HG03095 (cell line): ENCODE data around the gene UHMK1.
"Not testable (repeated sequence)": the region's sequence is repeated elsewhere in the genome, so short reads cannot be mapped to it uniquely, and the experiment has no call there.

ENCODE experiments used
- ATAC-seq: cut with Tn5 transposase; IDR thresholded peaks from one replicate; pipeline ENCODE4 v1.9.1; 2021; ENCODE audit warnings: moderate library complexity; ENCODE audit not compliant: unreplicated experiment

Gene UHMK1, protein sequence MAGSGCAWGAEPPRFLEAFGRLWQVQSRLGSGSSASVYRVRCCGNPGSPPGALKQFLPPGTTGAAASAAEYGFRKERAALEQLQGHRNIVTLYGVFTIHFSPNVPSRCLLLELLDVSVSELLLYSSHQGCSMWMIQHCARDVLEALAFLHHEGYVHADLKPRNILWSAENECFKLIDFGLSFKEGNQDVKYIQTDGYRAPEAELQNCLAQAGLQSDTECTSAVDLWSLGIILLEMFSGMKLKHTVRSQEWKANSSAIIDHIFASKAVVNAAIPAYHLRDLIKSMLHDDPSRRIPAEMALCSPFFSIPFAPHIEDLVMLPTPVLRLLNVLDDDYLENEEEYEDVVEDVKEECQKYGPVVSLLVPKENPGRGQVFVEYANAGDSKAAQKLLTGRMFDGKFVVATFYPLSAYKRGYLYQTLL

DNA sequence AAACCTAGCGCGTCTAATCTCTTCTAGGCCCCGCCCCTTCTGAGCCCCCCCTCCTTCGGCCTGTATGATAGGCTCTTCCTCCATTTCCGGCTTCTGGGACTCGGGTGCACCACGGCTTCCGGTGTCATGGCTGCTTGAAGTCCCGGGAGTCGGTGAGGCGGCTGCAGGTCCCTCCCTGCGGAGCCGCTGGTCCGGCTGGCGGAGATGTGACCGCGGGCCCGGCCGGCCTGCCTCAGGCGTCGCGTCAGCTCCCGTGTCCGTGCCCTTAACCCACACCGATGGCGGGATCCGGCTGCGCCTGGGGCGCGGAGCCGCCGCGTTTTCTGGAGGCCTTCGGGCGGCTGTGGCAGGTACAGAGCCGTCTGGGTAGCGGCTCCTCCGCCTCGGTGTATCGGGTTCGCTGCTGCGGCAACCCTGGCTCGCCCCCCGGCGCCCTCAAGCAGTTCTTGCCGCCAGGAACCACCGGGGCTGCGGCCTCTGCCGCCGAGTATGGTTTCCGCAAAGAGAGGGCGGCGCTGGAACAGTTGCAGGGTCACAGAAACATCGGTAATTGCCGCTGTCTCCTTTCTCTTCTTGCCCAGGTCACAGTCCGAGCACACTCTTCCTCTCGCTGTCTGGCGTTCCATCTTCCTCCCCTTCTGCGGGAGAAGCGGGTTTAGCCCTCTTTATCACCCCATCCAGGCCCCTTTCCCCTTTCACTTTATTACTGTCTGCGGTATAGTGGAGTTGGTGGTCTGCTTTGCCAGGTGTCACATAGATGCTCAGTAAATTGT is at the start of gene UHMK1:
Gene UHMK1 (plus strand): TSS at position 96 of the 773 bp plus-strand sequence. CDS start 183 bp downstream, at position 279.
- peak; percentile 97 for ATAC-seq

DNA sequence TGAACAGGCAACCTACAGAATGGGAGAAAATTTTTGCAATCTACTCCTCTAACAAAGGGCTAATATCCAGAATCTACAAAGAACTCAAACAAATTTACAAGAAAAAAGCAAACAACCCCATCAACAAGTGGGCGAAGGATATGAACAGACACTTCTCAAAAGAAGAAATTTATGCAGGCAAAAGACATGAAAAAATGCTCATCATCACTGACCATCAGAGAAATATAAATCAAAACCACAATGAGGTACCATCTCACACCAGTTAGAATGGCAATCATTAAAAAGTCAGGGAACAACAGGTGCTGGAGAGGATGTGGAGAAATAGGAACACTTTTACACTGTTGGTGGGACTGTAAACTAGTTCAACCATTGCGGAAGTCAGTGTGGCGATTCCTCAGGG is 43.3 kb upstream of the UHMK1 start:
- ATAC-seq: not testable (repeated sequence)

GRCh38 chr1:162456323-162456722 is 41.3 kb upstream of the UHMK1 start:
- no peak for ATAC-seq

DNA sequence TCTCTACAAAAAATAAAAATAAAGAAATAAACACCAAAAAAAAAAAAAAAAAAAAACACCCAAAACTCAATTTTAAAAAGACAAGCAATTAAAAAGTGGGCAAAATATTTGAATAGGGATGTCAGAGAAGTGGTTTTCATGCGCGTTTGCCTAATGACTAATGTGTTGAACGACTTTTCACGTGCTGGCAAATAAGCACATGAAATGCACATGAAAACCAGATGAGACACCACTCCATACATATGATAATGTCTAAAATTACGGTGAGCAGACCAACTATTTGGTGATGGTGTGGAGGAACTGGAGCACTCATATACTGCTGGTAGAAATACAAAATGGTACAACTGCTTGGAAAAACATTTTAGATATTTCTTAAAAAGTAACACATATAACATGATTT is 39.4 kb upstream of the UHMK1 start:
- ATAC-seq: no peak

DNA sequence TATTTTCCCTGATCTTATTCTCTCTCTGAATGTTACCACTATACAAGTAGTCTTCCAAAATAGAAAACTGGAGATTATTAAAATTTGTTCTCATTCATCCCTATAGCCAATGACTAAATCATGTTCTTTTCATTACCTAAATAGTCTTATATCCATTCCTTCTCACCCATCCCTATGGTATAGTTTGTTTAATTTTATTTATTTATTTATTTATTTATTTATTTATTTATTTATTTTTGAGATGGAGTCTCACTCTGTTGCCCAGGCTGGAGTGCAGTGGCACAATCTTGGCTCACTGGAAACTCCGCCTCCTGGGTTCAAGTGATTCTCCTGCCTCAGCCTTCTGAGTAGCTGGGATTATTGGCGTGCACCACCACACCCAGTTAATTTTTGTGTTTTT is 35.2 kb upstream of the UHMK1 start:
- ATAC-seq: not testable (repeated sequence)

GRCh38 chr1:162463021-162463420 is 34.6 kb upstream of the UHMK1 start:
- ATAC-seq: no peak

- ATAC-seq: no peak
Measured at GRCh38 chr1:162466797-162467196, 30.8 kb upstream of the UHMK1 start.

- ATAC-seq: no peak
Measured at GRCh38 chr1:162470216-162470615, 27.4 kb upstream of the UHMK1 start.

GRCh38 chr1:162471290-162471853 is 26.2 kb upstream of the UHMK1 start:
- ATAC-seq: no peak

GRCh38 chr1:162475089-162475488 is 22.5 kb upstream of the UHMK1 start:
- ATAC-seq: no peak

DNA sequence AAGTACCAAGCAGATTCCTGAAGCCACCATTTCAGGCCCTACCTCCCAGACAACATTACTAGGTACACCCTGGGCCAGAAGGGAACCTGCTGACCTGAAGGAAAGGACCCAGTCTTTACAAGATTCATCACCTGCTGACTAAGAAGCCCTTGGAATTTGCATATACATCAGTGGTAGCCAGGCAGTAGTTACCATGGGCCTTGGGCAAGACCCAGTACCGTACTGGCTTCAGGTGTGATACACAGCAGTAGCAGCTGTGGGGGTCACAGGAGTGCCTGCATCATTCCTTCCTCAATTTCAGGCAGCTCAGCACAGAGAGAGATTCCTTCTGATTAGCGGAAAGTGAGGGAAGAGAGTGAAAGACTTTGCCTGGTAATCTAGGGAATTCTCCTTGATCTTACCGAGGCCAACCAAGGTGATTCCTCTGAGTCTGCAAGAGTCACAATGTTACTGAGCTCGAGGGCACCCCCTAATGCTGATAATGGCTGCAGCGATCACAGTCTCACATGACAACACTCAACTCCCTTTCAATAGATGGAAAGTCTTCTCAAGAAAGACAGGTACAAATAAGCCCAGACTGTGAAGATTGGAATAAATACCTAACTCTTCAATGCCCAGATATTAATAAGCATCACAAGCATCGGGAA is 22.0 kb upstream of the UHMK1 start:
- no peak for ATAC-seq

- ATAC-seq: no peak
Measured at GRCh38 chr1:162476620-162477019, 21.0 kb upstream of the UHMK1 start.

GRCh38 chr1:162485236-162485635 is 12.4 kb upstream of the UHMK1 start:
- no peak for ATAC-seq

GRCh38 chr1:162487241-162487640 is 10.4 kb upstream of the UHMK1 start:
- ATAC-seq: no peak

DNA sequence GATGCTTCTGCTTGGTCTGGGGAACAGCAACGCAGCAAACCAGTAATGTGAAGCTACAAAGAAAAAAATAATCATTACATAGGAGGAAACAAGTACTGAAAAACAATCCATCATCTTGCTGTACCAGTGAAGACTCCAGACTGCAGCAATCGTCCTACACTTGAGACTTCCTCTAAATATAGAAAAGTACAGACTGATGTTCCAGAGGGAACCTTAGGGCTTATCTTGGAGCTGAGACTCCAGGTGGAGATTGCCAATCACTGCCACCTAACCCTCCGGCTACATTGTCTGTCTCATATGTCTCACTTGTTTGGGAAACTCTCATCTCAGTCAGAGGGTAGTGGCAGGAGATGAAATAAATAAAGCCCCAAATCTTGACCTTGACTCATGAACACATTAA is 9.4 kb upstream of the UHMK1 start:
- no peak for ATAC-seq

DNA sequence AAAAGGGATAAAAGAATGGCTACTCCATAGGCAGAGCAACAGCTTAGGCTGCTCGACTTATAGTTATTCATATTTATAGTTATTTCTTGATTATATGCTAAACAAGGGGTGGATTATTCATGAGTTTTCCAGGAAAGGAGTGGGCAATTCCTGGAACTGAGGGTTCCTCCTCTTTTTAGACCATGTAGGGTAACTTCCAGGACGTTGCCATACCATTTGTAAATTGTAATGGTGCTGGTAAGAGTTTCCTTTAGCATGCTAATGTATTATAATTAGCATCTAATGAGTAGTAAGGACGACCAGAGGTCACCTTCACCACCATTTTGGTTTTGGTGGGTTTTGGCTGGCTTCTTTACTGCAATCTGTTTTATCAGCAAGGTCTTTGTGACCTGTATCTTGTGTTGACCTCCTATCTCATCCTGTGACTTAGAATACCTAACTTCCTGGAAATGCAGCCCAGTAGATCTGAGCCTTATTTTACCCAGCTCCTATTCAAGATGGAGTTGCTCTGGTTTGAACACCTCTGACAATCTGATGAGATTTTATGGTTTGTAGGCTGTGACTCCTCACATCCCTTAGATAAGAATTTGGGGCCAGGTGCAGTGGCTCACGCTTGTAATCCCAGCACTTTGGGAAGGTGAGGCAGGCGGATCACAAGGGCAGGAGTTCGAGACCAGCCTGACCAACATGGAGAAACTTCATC is 1.9 kb upstream of the UHMK1 start:
- not testable (repeated sequence) for ATAC-seq

- no peak for ATAC-seq
Measured at GRCh38 chr1:162497104-162497722, 405 bp upstream of the UHMK1 start.

DNA sequence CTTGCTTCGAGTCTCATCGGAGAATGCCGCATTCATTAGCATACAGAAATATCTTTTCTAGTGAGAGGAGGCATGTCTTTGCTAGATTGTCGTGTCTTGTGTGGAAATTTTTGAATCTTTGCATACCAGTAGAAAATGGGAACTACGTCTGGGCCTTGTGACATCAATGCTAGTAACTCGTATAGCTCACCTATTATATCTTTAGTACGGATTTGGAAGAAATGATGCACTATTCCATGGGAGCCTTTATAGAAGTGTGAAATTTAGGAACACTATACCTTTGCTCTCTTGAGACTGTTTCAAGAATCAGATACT is 835 bp downstream of the UHMK1 start:
- ATAC-seq: no peak

DNA sequence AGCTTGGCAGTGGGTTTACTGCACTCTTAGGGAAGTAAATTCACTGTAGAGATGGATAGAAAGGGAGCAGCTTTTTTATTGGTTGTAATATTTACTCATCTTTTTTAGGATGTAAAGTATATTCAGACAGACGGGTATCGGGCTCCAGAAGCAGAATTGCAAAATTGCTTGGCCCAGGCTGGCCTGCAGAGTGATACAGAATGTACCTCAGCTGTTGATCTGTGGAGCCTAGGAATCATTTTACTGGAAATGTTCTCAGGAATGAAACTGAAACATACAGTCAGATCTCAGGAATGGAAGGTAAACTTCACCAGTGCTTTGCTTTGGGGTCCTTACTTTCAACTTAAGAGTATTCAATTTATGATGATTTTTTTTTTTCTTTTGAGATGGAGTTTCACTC is 3.2 kb downstream of the UHMK1 start:
- ATAC-seq: no peak

GRCh38 chr1:162502077-162502476 is 4.5 kb downstream of the UHMK1 start:
- no peak for ATAC-seq
